Raji (cell line): ENCODE measurements around the gene B4GALNT2.

Experiments
- POLR2A ChIP-seq: IDR thresholded peaks from 2 replicates; pipeline ENCODE4 v1.6.1; 2011; ENCODE audit warnings: low read depth, low read length, control low read depth; ENCODE audit not compliant: insufficient read depth

The B4GALNT2 gene, protein sequence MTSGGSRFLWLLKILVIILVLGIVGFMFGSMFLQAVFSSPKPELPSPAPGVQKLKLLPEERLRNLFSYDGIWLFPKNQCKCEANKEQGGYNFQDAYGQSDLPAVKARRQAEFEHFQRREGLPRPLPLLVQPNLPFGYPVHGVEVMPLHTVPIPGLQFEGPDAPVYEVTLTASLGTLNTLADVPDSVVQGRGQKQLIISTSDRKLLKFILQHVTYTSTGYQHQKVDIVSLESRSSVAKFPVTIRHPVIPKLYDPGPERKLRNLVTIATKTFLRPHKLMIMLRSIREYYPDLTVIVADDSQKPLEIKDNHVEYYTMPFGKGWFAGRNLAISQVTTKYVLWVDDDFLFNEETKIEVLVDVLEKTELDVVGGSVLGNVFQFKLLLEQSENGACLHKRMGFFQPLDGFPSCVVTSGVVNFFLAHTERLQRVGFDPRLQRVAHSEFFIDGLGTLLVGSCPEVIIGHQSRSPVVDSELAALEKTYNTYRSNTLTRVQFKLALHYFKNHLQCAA

DNA sequence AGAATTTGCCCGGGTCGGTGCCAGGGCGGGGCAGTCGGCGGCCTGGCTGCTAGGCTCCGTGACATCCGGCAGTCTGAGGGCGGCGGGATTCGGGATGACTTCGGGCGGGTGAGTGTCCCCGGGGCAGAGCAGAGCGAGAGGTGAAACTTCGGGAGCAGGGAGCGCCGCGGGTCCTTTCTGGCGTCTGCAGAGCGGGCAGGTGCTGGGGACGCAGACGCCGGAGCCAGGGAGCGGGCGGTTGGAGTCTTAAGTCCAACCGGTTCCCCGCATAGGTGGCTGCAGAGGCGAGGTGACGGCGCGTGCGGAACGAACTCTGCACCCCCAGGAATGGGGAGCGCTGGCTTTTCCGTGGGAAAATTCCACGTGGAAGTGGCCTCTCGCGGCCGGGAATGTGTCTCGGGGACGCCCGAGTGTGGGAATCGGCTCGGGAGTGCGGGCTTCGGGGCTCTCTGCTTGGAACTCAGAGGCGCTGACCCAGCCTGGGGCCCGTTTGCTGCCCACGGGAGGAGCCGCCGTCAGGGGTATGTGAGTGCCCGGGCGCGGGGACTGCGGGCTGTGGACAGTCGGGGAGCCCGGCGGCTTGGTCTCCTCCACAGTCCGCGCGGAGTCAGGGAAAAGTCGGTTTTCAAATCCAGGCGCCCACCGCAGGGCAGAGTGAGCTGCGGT lies at the start of gene B4GALNT2:
Gene B4GALNT2 (plus strand): TSS at position 71 of the 666 bp plus-strand sequence. CDS start 24 bp downstream, at position 95.
- no peak for TF ChIP-seq POLR2A

DNA sequence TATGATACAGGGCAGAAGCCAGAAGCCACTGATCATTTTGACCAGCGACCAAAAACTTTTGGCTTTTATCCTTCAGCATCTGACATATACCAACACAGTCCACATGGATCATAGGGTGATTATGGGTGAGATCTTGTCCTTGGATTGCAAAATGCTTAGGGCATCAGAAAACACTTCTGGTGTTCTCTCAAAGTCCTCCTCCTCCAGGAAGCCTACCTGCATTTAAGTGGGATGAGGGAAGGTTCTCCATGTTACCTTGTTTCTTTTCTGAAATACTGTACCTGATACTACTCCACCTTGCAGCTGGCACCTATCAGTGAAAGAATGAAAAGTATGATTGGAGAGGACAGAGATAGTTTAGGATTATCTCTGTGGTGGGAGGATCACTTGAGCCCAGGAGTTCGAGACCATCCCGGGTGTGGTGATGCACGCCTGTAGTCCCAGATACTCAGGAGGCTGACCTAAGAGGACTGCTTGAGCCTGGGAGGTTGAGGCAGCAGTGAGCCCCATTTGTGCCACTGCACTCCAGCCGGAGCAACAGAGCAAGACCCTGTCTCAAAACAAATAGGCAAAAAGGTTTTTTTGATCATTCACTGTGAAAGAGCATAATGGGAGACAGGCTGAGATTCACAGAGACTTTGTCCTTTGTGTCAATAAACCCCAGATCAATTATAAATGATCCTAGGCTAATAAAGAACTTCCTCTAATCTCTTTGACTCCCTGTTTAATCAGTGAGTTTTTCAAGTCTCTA lies 46.8 kb upstream of the B4GALNT2 start:
- TF ChIP-seq POLR2A = no peak

DNA sequence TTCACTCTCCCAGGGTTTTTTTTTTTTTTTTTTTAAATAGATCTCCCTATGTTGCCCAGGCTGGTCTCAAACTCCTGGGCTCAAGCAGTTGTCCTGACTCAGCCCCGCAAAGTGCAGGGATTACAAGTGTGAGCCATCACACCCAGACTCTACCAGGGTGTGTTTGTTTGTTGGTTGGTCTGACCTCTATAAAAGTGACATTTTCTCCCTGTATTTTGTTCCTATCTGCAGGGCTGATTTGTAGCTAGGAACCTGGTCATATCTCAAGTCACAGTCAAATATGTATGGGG lies 46.3 kb upstream of the B4GALNT2 start:
- TF ChIP-seq POLR2A = no peak

DNA sequence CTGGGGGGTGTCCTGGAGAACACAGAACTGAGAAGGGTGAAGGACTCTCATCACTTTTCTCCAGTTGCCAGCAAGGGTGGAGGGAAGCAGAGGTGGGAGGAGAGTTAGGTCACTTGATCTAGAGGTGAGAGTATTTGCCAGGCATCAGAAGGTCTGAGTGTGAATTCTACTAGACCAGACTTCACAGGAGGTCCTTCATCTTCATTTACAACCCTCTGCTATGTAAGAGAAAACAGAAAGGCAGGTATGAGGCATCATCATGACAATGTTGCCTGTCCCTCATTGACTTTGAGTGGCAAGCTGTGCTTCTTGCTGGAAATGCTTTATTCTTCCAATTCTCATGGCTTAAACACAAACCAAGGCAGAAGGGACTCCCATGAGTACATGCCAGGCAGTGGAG lies 45.9 kb upstream of the B4GALNT2 start:
- TF ChIP-seq POLR2A = no peak

DNA sequence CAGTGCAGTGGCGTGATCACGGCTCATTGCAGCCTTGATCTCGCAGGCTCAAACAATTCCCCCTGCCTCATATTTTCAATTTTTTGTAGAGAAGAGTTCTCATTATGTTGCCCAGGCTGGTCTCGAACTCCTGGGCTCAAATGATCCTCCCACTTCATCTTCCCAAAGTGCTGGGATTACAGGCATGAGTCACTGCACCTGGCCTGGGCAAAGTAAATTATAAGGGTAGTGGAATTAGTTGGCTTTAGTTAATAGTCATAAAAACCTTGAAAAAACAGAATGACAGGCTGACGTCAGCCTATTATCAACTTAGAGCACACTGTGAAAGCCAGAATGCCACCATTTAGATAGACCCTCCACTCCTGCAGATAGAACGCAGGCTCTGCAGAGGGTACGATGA lies 43.5 kb upstream of the B4GALNT2 start:
- TF ChIP-seq POLR2A = no peak

DNA sequence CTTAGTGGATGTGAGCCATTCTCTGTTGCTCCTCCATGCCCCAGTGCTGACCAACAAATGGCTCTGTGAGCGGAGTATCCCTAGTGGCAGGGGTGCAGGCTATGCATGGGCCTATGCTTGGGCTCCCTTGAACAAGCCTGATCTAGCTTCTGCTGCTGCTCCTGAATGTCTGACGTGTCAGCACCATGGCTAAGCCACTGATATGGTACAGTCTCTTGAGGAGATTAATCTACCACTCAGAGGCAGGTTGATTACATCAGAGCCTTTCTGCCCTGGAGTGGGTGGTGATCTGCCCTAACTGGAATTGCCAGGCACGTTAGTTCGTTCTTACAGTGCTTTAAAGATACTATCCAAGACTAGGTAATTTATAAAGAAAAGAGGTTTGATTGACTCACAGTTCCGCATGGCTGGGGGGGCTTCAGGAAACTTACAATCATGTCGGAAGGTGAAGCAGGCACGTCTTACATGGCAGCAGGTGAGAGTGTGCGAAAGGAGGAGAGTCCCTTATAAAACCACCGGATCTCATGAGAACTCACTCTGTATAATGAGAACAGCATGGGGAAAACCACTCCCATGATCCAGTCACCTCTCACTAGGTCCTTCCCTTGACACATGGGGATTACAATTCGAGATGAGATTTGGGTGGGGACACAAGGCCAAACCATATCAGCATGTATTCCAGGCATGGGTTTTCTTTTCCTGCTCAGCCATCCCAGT lies 41.5 kb upstream of the B4GALNT2 start:
- no peak for TF ChIP-seq POLR2A

DNA sequence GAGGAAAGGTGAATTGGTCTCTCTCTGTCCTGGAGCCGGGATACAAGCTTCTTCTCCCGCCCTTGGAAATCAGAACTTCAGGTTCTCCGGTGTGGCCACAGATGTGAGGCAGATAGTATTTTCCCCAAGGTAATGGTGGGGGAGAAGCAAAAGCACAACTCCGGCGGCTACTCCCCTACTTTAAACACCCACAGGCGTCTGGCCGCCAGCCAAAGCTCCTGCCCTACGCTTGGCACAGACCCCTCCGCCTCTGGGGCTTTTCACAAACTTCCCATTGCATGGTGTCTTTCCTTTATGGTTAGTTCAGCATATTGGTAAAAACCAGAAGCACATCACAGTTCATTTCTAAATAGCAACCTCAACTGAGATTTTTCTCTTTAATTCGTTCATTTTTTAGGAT lies 39.4 kb upstream of the B4GALNT2 start:
- TF ChIP-seq POLR2A = no peak

DNA sequence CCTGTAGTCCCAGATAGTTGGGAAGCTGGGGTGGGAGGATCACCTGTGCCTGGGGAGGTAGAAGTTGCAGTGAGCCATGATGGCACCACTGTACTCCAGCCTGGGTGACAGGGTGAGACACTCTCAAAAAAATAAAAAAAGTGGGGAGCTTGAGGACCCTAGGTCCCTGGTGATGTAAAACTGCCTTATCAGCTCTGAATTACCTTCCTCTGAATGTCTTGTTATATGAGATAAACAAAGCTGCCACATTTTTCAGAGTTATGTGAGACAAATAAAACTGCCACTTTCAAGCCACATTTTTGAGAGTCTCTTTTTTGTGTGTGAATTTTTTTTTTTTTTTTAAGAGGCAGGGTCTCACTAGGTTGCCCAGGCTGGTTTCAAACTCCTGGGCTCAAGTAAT lies 32.0 kb upstream of the B4GALNT2 start:
- TF ChIP-seq POLR2A = no peak

DNA sequence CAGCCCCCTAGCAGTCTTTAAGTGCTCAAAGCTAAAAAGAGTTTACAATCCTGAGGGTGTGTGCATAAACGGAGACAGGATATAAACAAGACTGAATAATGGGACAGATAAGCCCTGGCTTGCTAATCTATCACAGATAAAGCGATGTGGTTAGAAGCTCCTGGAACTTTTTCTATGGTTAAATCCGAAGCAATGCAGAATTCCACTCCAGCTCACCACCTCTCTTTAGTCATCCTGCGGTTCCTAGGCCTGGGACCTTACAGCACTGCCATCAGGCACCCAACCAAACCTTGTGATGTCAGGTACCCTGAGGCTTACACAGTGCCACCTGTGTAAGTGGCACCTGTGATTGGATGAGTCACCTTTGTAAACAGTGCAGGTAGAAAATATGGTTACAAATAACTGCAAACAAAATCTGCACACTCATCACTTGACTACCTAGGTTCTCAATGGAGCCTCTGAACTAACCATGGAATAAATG lies 31.5 kb upstream of the B4GALNT2 start:
- no peak for TF ChIP-seq POLR2A

DNA sequence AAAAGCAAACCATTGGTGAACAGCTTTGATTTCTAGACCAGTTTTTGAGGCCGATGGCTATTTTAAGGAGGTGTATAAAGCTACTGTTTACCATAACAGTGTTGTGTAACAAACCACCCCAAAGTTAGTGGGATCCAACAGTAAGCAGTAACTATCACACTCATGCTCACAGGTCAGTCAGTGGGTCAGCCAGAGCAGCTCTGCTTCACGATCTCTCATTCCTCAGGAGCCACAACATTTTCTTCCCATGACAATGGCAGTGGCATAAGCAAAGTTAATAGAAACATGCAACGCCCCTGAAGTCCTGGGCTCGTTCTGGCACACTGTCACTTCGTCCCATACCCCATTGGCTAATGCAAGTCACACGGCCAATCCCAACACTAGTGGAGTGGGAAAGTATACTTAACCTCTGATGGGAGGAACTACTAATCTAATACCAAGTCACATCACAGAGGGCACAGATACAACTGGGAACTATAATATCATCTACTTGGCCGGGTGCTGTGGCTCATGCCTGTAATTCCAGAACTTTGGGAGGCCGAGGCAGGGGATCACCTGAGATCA lies 28.0 kb upstream of the B4GALNT2 start:
- TF ChIP-seq POLR2A = no peak

DNA sequence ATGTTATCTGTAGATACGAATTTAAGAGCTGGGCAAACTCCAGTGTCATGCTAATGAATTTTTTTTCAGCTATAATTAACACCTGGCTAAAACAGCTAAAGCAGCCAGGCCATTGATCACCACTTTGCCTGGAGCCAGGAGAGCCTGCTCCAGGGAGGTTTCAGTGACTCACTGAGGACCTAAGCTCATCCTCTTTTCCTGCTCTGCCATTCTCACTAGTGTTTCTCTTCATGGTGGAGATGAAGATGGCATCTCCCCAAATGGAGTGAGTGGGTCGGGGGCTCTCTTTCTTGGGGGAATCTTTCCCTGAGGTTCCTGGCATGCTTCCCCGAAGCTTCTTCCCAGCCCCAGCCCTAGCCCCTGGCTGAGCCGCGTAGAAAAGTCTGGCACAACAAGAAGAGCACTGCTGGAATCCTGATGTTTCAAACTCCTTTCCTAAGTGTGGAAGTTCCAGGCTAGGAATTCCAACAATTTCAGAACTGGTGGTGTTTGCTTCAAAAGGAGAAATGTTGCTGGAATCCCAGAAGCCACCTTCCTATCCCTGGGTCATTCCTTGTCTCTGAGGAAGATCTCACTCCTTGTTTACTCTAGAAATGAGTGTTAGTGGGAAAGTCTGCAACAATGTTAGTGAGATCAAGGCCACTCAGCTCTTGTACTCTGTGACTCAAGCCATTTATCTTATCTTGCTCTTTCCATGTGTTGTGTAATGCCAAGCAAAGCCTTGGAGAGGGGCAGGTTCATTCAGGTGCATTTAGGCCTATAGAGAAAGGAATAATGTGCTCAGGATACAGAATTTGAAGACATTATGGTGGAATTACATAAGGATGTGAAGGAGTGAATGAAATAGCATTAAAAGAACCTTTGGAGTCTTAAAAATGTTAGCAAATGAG lies 26.0 kb upstream of the B4GALNT2 start:
- no peak for TF ChIP-seq POLR2A

DNA sequence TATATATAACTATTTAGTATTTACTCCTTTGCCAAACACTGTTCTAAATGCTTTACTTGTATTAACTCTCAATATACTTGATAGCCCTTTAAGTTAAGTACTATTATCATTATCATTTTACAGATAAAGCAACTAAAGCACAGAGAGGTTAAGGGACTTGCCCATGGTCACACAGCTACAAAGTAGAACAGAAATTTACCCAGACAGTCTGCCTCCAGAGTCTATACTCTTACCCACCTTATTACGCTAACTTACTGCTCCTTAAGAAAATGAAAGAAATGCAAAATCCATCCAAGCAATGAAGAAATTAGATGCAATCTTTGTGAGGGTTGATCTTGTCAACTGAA lies 25.4 kb upstream of the B4GALNT2 start:
- no peak for TF ChIP-seq POLR2A

DNA sequence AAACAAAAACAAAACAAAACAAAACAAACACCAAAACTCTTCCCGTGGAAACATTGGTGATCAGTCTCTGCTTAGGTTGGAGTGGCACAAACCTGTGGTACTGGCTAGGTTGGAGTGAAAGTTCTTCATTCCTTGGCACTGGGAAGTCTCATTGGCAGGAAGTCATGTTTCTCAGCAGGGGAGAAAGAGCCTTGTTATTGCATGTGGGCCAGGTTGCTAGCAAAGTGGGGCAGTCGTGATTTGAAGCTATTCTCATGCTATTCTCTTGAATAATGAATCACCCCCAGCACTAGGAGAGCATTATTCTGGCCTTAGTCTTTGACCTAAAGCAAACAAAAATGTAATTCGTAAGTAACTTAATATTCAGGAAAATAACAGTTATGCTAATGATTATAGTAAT lies 24.3 kb upstream of the B4GALNT2 start:
- TF ChIP-seq POLR2A = no peak

DNA sequence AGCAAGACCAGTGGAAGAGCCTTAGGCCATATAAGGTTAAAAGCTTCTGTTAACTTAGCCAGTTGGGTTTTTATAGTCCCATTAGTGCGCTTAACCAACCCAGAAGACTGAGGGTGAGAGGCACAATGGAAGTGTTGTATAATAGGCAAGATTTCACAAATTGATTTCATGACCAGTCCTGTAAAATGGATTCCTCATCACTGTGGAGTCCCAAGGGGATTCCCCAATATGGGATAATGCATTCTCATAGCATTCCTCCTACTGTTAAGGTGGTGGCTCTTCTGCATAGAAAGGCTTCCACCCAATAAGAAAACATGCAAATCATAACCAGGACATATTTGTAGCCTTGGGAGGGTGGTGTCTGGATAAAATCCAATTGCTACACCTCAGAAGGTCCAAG lies 22.1 kb upstream of the B4GALNT2 start:
- no peak for TF ChIP-seq POLR2A
